Astrocyte (in vitro differentiated cells and primary cell): Measurements from ENCODE around the gene LMTK2. TPM values are rescaled to one million over a fixed set of nuclear protein-coding genes. Genes with fewer than 3 reads are reported as not detected.

Source experiments
- DNase-seq: peaks from one replicate; pipeline ENCODE4 v3.0.0-alpha.2; 2010; ENCODE audit warnings: low read depth
- FAIRE-seq: peaks from 2 replicates; lab custom pipeline; 2011; peaks lifted over from hg19 to GRCh38; lab: Jason Lieb, UNC
- H2AFZ ChIP-seq: 2 replicates; pipeline ENCODE4 v1.6.0; 2012; ENCODE audit warnings: low read depth, low read length, inconsistent platforms
- H3K27ac ChIP-seq: 2 replicates; pipeline ENCODE4 v1.5.1; 2011; ENCODE audit warnings: low read depth, low read length, inconsistent platforms
- H3K27me3 ChIP-seq: 2 replicates; pipeline ENCODE4 v1.6.0; 2011; ENCODE audit warnings: low read length, inconsistent platforms; ENCODE audit not compliant: insufficient read depth
- H3K36me3 ChIP-seq: 2 replicates; pipeline ENCODE4 v1.5.1; 2011; ENCODE audit warnings: low read length, inconsistent platforms; ENCODE audit not compliant: insufficient read depth
- H3K4me1 ChIP-seq: 2 replicates; pipeline ENCODE4 v1.5.1; 2011; ENCODE audit warnings: low read length, inconsistent platforms; ENCODE audit not compliant: insufficient read depth
- H3K4me2 ChIP-seq: 2 replicates; pipeline ENCODE4 v1.6.0; 2012; ENCODE audit warnings: low read length, inconsistent platforms
- H3K4me3 ChIP-seq: 2 replicates; pipeline ENCODE4 v1.5.1; 2011; ENCODE audit warnings: low read depth, mild to moderate bottlenecking, low read length, inconsistent platforms; ENCODE audit not compliant: insufficient read depth
- H3K79me2 ChIP-seq: 2 replicates; pipeline ENCODE4 v1.6.0; 2012; ENCODE audit warnings: mild to moderate bottlenecking, low read length, inconsistent platforms; ENCODE audit not compliant: insufficient read depth
- H3K9ac ChIP-seq: 2 replicates; pipeline ENCODE4 v1.6.0; 2012; ENCODE audit warnings: mild to moderate bottlenecking, low read length, inconsistent platforms
- H3K9me3 ChIP-seq: 2 replicates; pipeline ENCODE4 v1.5.1; 2012; ENCODE audit warnings: low read depth, mild to moderate bottlenecking, low read length, inconsistent platforms; ENCODE audit not compliant: insufficient read depth
- H4K20me1 ChIP-seq: 2 replicates; pipeline ENCODE4 v1.6.0; 2012; ENCODE audit warnings: low read length, inconsistent platforms; ENCODE audit not compliant: insufficient read depth
- H3K27ac Mint-ChIP-seq: one replicate; pipeline ENCODE4 v1.8.0; 2021; ENCODE audit warnings: mild to moderate bottlenecking, mixed read lengths; ENCODE audit not compliant: unreplicated experiment
- H3K27me3 Mint-ChIP-seq: one replicate; pipeline ENCODE4 v1.8.0; 2021; ENCODE audit warnings: low read depth, mixed read lengths; ENCODE audit not compliant: unreplicated experiment
- H3K36me3 Mint-ChIP-seq: one replicate; pipeline ENCODE4 v1.8.0; 2021; ENCODE audit warnings: low read depth, mixed read lengths; ENCODE audit not compliant: unreplicated experiment
- H3K4me1 Mint-ChIP-seq: one replicate; pipeline ENCODE4 v1.8.0; 2021; ENCODE audit warnings: low read depth, mixed read lengths; ENCODE audit not compliant: unreplicated experiment
- H3K4me3 Mint-ChIP-seq: one replicate; pipeline ENCODE4 v1.8.0; 2021; ENCODE audit warnings: mild to moderate bottlenecking, moderate library complexity, mixed read lengths; ENCODE audit not compliant: unreplicated experiment
- H3K9me3 Mint-ChIP-seq: one replicate; pipeline ENCODE4 v1.8.0; 2021; ENCODE audit warnings: mild to moderate bottlenecking, mixed read lengths; ENCODE audit not compliant: unreplicated experiment
- CTCF ChIP-seq: IDR thresholded peaks from 2 replicates; pipeline ENCODE4 v1.5.1; 2011; ENCODE audit warnings: low read depth, mild to moderate bottlenecking, inconsistent platforms, low read length, moderate library complexity; ENCODE audit not compliant: insufficient read depth
- EZH2 ChIP-seq: IDR thresholded peaks from 2 replicates; pipeline ENCODE4 v1.6.1; 2012; ENCODE audit warnings: mild to moderate bottlenecking, low read length, inconsistent platforms; ENCODE audit not compliant: insufficient read depth
- total RNA-seq: library from RNA; stranded (reverse); gene quantifications from 2 replicates; pipeline ENCODE4 v1.2.1, GENCODE V29; 2021

Gene LMTK2
- total RNA-seq, 1 donor from 2014 or later: 15.2 TPM

- H3K9me3 Mint-ChIP-seq: no peaks in the 10 kb centered on the region
- no peak overlapping the region for H3K27ac Mint-ChIP-seq
- Histone ChIP-seq H3K27me3 (no peaks in the 10 kb centered on the region), H4K20me1 (no peaks in the 10 kb centered on the region), H3K4me1 (no peaks in the 10 kb centered on the region), H2AFZ (no peak overlapping the region), H3K9me3 (no peaks in the 10 kb centered on the region), H3K4me3 (no peak overlapping the region), H3K9ac (no peak overlapping the region), H3K4me2 (no peak overlapping the region), H3K27ac (no peak overlapping the region), H3K36me3 (no peaks in the 10 kb centered on the region), H3K79me2 (no peaks in the 10 kb centered on the region)
- H3K27me3 Mint-ChIP-seq: peaks cover 10% of the 10 kb centered on the region
- no peak for DNase-seq
- TF ChIP-seq CTCF (no peak), EZH2 (no peak)
- H3K4me3 Mint-ChIP-seq: no peak overlapping the region
- no peak for FAIRE-seq
- no peaks in the 10 kb centered on the region for H3K4me1 Mint-ChIP-seq
- H3K36me3 Mint-ChIP-seq: no peaks in the 10 kb centered on the region
Measured at GRCh38 chr7:98078197-98078870, 28.3 kb upstream of the LMTK2 start.

GRCh38 chr7:98079891-98080648, 26.6 kb upstream of the LMTK2 start:
- FAIRE-seq: no peak
- H3K4me1 Mint-ChIP-seq: no peaks in the 10 kb centered on the region
- Histone ChIP-seq H3K36me3 (no peaks in the 10 kb centered on the region), H4K20me1 (no peaks in the 10 kb centered on the region), H2AFZ (no peak overlapping the region), H3K9me3 (no peaks in the 10 kb centered on the region), H3K27ac (no peak overlapping the region), H3K4me3 (no peak overlapping the region), H3K27me3 (no peaks in the 10 kb centered on the region), H3K79me2 (no peaks in the 10 kb centered on the region), H3K4me2 (no peak overlapping the region), H3K4me1 (no peaks in the 10 kb centered on the region), H3K9ac (no peak overlapping the region)
- H3K27ac Mint-ChIP-seq: no peak overlapping the region
- H3K27me3 Mint-ChIP-seq: peaks cover 11% of the 10 kb centered on the region
- H3K36me3 Mint-ChIP-seq: no peaks in the 10 kb centered on the region
- no peak for TF ChIP-seq EZH2
- TF ChIP-seq CTCF: no peak
- H3K4me3 Mint-ChIP-seq: no peak overlapping the region
- no peak for DNase-seq
- H3K9me3 Mint-ChIP-seq: no peaks in the 10 kb centered on the region

DNA sequence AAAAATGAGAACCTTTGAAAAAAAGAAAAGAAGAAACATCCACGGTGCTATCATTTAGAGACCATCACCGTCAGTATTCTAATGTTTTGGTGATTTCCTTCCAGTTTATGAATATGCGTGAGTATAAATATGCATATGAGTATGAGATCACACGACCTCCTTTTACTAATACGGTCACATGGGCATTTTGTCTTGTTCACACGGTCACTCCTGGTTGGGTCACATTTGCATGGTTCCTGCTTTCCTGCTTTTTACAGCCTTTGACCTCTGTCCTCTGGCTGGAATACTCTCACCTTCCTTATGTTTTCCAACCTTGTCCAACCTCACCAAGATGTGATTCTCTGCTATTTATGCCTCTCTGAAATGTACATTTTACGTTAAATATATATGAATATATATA, 25.3 kb upstream of the LMTK2 start:
- Histone ChIP-seq H3K9ac (no peak overlapping the region), H4K20me1 (no peaks in the 10 kb centered on the region), H3K4me2 (no peak overlapping the region), H3K4me1 (no peaks in the 10 kb centered on the region), H2AFZ (no peak overlapping the region), H3K4me3 (no peak overlapping the region), H3K27me3 (no peaks in the 10 kb centered on the region), H3K36me3 (no peaks in the 10 kb centered on the region), H3K79me2 (no peaks in the 10 kb centered on the region), H3K9me3 (no peaks in the 10 kb centered on the region), H3K27ac (no peak overlapping the region)
- TF ChIP-seq CTCF (no peak), EZH2 (no peak)
- Mint-ChIP-seq H3K36me3 (no peaks in the 10 kb centered on the region), H3K9me3 (no peaks in the 10 kb centered on the region), H3K4me3 (no peak overlapping the region), H3K4me1 (no peaks in the 10 kb centered on the region), H3K27me3 (peaks cover 16% of the 10 kb centered on the region), H3K27ac (no peak overlapping the region)
- no peak for FAIRE-seq
- DNase-seq: no peak
